Measurements from ENCODE around the gene NKTR.

The NKTR gene

GRCh38 chr3:42697289-42698051 lies 97.0 kb downstream of the NKTR start:
- DNase-seq: no peak

Data from fibroblast of skin of right quadriceps (primary cell).